Peyer's patch (tissue), 4 donors: Measurements from ENCODE around the gene IQCE. TPM values are rescaled to one million over a fixed set of nuclear protein-coding genes. Genes with fewer than 3 reads are reported as not detected.

Experiments
- DNase-seq, 3 donors: peaks; one replicate each; pipeline ENCODE4 v3.0.0-alpha.2; 2017 to 2019
- H3K27ac ChIP-seq, 4 donors: fragments of 200-600 bp; sonication (generic); one replicate each; pipeline ENCODE4 v1.5.1; 2016 to 2019
- H3K27me3 ChIP-seq, 2 donors: fragments of 200-600 bp; sonication (generic); one replicate each; pipeline ENCODE4 v1.5.1; 2019
- H3K36me3 ChIP-seq, 3 donors: fragments of 200-600 bp; sonication (generic); one replicate each; pipeline ENCODE4 v1.5.1; 2016 to 2019
- H3K4me1 ChIP-seq, 4 donors: fragments of 200-600 bp; sonication (generic); one replicate each; pipeline ENCODE4 v1.5.1; 2016 to 2019
- H3K4me3 ChIP-seq, 4 donors: fragments of 200-600 bp; sonication (generic); 1 replicate in 3 of 4; 2 replicates in 1 of 4; pipeline ENCODE4 v1.5.1; 2016 to 2019; ENCODE audit warnings: mild to moderate bottlenecking in 1 of 4
- H3K9me3 ChIP-seq, 4 donors: fragments of 200-600 bp; sonication (generic); one replicate each; pipeline ENCODE4 v1.5.1; 2016 to 2019; ENCODE audit warnings: mild to moderate bottlenecking in 1 of 4
- POLR2A ChIP-seq, 2 donors: fragments of 450-650 bp; IDR thresholded peaks; one replicate each; pipeline ENCODE4 v1.5.1; 2017; ENCODE audit warnings: antibody characterized with exemption in 2 of 2, mild to moderate bottlenecking in 2 of 2, moderate library complexity in 2 of 2
- total RNA-seq, 4 donors: library from RNA; depleted of rRNA; stranded (reverse); fragments of >200 nt; gene quantifications; one replicate each; pipeline ENCODE4 v1.1.0, GENCODE V29; 2016
- TF ChIP-seq, protein P1 (sequence below), 6 experiments: fragments of 450-650 bp in 4 of 6; fragments of 200-600 bp in 2 of 6; sonication (generic) in 1 of 6; IDR thresholded peaks; one replicate each; pipeline ENCODE4 v1.5.1; 2017 to 2019; ENCODE audit warnings: antibody characterized with exemption in 6 of 6, mild to moderate bottlenecking in 3 of 6, moderate library complexity in 1 of 6

The IQCE gene
- total RNA-seq, 4 donors from 2014 or later: 30.0 to 159 (median 72.2) TPM

DNA sequence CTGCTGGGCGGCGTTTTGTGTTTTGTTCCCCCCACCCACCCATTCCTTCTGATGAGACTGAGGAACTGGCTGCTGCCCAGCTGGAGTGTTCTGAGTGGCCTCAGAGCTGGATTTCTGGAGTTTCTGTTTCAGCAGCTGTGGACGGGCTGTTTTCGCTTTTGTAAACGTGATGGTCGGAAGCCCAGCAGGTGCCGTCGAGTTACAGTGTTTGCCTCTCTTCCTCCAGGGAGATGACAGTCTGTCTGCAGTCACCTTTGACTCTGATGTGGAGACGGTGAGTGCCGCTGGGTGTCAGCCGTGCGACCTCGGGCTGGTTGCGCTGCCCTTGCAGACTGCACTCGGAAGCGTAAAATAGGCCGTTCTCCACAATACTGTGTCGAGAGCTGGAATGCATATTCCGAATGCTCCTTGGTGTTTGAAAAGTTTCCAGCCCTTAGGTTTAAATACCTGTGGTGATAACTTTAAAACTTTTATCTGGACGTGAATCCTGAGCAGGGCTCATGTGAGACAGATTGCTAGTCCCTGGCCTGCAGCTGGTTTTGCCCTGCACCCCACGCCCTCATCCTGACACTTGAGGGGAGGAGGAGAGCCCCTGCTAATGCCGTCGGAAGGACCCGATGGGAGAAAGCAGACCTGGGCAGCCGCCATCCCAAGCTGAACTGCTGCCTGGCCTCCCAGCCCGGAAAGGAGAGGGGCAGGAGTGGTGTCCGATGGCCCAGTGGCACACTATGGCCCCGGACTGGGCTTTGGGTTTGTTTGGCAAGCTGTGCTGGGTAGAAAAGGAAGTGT lies 8.3 kb downstream of the IQCE start:
- peaks cover 0 to 18% (median 0%) of the 10 kb centered on the region in 4 donors for H3K4me1 ChIP-seq
- peak; percentile 65 to 80 (median 68) for DNase-seq

DNA sequence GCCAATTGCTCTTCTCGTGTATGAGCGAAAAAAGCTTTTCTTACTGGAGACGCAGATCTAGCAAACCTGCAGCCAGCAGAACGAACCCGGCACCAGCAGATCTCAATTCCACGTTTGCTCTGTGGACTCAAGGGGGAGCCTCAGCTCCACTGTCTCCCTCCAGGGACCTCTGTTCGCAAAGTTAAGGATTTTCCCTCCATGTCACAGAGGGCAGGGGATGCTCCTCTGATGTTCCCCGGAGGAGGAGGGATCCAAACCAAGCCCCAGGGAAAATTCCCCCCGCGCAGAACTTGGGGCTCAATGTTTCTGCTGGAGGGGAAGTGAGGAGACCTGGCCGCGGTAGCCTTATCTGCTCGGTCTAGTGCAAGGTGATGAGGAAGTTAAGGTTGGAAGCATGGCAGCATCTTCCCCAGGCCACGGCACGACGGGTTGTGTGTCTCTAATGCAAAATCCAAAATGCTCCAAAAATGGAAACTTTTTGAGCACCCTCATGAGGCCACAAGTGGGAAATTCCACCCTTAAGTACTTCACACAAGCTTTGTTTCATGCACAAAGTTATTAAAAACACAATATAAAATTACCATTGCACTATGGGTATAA lies 9.0 kb downstream of the IQCE start:
- peak overlapping the region in 1 of 4 donors; percentile 13 for H3K27ac ChIP-seq
- no peaks in the 10 kb centered on the region for H3K9me3 ChIP-seq
- TF ChIP-seq, protein P1, sequence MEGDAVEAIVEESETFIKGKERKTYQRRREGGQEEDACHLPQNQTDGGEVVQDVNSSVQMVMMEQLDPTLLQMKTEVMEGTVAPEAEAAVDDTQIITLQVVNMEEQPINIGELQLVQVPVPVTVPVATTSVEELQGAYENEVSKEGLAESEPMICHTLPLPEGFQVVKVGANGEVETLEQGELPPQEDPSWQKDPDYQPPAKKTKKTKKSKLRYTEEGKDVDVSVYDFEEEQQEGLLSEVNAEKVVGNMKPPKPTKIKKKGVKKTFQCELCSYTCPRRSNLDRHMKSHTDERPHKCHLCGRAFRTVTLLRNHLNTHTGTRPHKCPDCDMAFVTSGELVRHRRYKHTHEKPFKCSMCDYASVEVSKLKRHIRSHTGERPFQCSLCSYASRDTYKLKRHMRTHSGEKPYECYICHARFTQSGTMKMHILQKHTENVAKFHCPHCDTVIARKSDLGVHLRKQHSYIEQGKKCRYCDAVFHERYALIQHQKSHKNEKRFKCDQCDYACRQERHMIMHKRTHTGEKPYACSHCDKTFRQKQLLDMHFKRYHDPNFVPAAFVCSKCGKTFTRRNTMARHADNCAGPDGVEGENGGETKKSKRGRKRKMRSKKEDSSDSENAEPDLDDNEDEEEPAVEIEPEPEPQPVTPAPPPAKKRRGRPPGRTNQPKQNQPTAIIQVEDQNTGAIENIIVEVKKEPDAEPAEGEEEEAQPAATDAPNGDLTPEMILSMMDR (IDR thresholded peaks at IDR 0.05): peak in 3 of 6 experiments; percentile 33 to 52 (median 42)
- TF ChIP-seq POLR2A (IDR thresholded peaks at IDR 0.05): no peak
- peaks cover 0 to 25% (median 0%) of the 10 kb centered on the region in 4 donors for H3K4me1 ChIP-seq
- H3K27me3 ChIP-seq: no peaks in the 10 kb centered on the region
- no peak overlapping the region for H3K4me3 ChIP-seq
- peak in 1 of 3 donors; percentile 20 for DNase-seq
- H3K36me3 ChIP-seq: peaks cover 0 to 3% (median 0%) of the 10 kb centered on the region in 3 donors

More for the DNA sequence above, 8.3 kb downstream of the IQCE start:
- Histone ChIP-seq H3K9me3 (no peaks in the 10 kb centered on the region), H3K27ac (peak overlapping the region in 1 of 4 donors; percentile 13), H3K27me3 (no peaks in the 10 kb centered on the region), H3K4me3 (peak overlapping the region in 1 of 4 donors; percentile 14), H3K36me3 (peaks cover 0 to 3% (median 0%) of the 10 kb centered on the region in 3 donors)
- no peak for TF ChIP-seq POLR2A (IDR thresholded peaks at IDR 0.05)
- TF ChIP-seq, protein P1 (IDR thresholded peaks at IDR 0.05): peak in 4 of 6 experiments; percentile 12 to 40 (median 24)

DNA sequence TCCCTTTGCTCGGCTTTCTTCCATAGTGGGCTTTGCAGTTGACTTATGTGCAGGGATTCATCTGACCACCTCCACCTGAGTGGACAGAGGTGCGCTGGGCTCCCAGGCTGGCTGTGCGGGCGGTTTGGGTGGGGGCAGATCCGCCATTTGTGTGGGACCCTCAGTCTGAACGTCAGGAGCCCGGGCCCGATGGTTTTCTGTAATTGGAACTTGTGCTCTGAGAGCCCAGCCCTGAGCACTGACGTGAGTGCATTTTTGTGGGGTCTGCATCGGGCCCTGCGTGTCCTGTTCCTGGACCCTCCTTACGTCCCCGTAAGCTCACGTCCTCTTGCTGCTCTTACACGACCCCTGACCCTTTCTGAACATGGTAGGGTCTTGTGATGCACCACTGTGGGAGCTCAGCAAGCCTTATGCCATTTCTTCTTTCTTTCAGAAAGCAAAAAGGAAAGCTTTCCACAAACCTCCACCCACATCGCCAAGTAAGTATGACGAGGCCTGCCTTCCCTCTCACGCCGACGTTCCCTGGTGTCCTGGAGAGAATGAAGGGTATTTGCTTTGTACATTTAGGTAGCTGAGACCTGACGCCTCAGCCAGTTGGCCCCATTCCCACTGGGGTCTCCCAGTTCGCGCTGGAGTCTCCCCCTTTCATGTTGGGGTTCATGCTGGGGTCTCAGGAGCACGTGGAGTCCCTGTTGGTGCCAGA lies 9.9 kb downstream of the IQCE start:
- no peak overlapping the region for H3K4me3 ChIP-seq
- H3K4me1 ChIP-seq: peaks cover 0 to 25% (median 0%) of the 10 kb centered on the region in 4 donors
- H3K27me3 ChIP-seq: no peaks in the 10 kb centered on the region
- no peak overlapping the region for H3K27ac ChIP-seq
- no peaks in the 10 kb centered on the region for H3K9me3 ChIP-seq
- no peak for DNase-seq
- H3K36me3 ChIP-seq: peaks cover 0 to 11% (median 0%) of the 10 kb centered on the region in 3 donors
- TF ChIP-seq POLR2A (IDR thresholded peaks at IDR 0.05): no peak
- TF ChIP-seq, protein P1 (IDR thresholded peaks at IDR 0.05): no peak

DNA sequence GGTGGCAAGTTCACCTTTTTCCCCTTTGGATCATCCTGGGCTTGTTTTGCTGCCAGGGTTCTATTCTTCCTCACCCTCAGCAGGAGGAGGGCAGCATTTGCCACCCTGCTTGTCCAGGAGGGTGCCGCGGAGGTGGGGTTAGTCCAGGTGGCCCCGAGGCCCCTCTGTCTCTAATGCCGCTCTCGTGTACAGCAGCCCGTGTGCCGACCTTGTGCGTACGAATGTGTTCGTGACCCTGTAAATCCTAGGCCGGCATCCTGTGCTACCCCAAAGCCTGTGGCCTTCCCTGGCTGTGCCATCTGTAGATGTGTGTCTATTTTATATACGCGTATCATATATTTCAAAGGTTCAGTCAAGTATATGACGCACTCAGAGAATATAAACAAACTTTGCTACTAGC lies 10.6 kb downstream of the IQCE start:
- H3K27ac ChIP-seq: no peak overlapping the region
- no peaks in the 10 kb centered on the region for H3K9me3 ChIP-seq
- peaks cover 0 to 25% (median 0%) of the 10 kb centered on the region in 4 donors for H3K4me1 ChIP-seq
- TF ChIP-seq, protein P1 (IDR thresholded peaks at IDR 0.05): no peak
- no peak overlapping the region for H3K4me3 ChIP-seq
- H3K27me3 ChIP-seq: no peaks in the 10 kb centered on the region
- DNase-seq: no peak
- peaks cover 0 to 18% (median 0%) of the 10 kb centered on the region in 3 donors for H3K36me3 ChIP-seq

DNA sequence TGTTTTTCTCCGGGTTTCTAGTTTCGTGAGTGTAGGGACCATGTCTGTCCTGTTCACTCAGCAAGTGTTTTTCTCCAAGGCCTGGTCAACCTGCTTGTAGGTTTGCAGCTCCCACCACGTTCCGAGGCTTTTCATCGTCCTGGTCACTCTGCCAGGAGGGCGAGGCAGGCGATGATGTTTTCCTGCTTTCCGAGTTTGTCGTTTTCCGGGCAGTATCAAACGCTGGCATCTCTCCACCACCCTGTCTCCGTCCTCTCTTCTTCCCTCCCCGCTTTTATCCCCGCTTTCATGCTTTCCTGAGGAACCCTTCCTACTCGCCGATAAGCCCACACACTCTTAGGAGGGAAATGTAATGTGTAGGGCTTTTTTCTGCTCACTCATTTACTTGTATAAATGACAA lies 11.2 kb downstream of the IQCE start:
- Histone ChIP-seq H3K36me3 (peaks cover 0 to 23% (median 0%) of the 10 kb centered on the region in 3 donors), H3K27ac (no peak overlapping the region)
- TF ChIP-seq, protein P1 (IDR thresholded peaks at IDR 0.05): no peak
- TF ChIP-seq POLR2A (IDR thresholded peaks at IDR 0.05): no peak

More for the DNA sequence above, 11.2 kb downstream of the IQCE start:
- Histone ChIP-seq H3K4me3 (no peak overlapping the region), H3K9me3 (no peaks in the 10 kb centered on the region), H3K4me1 (peaks cover 0 to 25% (median 0%) of the 10 kb centered on the region in 4 donors), H3K27me3 (no peaks in the 10 kb centered on the region)
- no peak for DNase-seq
